GM06990 (cell line): ENCODE data around the gene ZNF559.

Source experiments
- DNase-seq: peaks from one replicate; pipeline ENCODE4 v3.0.0-alpha.2; 2011; ENCODE audit not compliant: insufficient read length; ENCODE audit errors: extremely low read depth
- H3K27me3 ChIP-seq: replicated peaks from 2 replicates; pipeline ENCODE4 v1.6.0; 2011; ENCODE audit warnings: low read length; ENCODE audit not compliant: control insufficient read depth, insufficient read depth
- H3K36me3 ChIP-seq: 2 replicates; pipeline ENCODE4 v1.5.1; 2011; ENCODE audit warnings: low read length; ENCODE audit not compliant: control insufficient read depth, insufficient read depth
- H3K4me3 ChIP-seq: replicated peaks from 2 replicates; pipeline ENCODE4 v1.5.1; 2011; ENCODE audit warnings: low read depth, mild to moderate bottlenecking, control low read depth, low read length
- TF ChIP-seq, protein P1 (sequence below): IDR thresholded peaks from 2 replicates; pipeline ENCODE4 v1.5.1; 2011; ENCODE audit warnings: low read length, control low read depth, mild to moderate bottlenecking, inconsistent platforms; ENCODE audit not compliant: insufficient read depth, poor library complexity, severe bottlenecking

The ZNF559 gene

DNA sequence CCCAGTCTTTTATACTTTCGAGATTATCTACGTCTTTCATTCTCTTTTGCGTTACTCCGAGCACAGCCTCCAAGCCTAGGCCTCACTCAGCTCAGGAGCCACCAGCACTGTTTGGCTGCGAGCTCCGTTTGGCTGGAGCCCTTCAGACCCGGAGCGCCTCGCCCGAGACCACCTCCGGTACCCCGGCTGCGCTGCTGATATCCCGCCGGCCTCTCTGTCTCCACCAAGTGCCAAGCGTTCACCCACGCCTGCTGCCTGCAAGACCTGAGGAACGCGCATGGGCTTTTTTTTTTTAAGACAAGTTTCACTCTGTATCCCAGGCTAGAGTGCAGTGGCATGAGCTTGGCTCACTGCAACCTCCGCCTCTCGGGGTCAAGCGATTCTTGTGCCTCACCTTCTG, 24.7 kb downstream of the ZNF559 start:
- DNase-seq, result no peak
- H3K4me3 ChIP-seq, result no peak overlapping the region
- H3K36me3 ChIP-seq, result no peaks in the 10 kb centered on the region
- H3K27me3 ChIP-seq, result no peaks in the 10 kb centered on the region
- TF ChIP-seq, protein P1, sequence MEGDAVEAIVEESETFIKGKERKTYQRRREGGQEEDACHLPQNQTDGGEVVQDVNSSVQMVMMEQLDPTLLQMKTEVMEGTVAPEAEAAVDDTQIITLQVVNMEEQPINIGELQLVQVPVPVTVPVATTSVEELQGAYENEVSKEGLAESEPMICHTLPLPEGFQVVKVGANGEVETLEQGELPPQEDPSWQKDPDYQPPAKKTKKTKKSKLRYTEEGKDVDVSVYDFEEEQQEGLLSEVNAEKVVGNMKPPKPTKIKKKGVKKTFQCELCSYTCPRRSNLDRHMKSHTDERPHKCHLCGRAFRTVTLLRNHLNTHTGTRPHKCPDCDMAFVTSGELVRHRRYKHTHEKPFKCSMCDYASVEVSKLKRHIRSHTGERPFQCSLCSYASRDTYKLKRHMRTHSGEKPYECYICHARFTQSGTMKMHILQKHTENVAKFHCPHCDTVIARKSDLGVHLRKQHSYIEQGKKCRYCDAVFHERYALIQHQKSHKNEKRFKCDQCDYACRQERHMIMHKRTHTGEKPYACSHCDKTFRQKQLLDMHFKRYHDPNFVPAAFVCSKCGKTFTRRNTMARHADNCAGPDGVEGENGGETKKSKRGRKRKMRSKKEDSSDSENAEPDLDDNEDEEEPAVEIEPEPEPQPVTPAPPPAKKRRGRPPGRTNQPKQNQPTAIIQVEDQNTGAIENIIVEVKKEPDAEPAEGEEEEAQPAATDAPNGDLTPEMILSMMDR, result no peak

DNA sequence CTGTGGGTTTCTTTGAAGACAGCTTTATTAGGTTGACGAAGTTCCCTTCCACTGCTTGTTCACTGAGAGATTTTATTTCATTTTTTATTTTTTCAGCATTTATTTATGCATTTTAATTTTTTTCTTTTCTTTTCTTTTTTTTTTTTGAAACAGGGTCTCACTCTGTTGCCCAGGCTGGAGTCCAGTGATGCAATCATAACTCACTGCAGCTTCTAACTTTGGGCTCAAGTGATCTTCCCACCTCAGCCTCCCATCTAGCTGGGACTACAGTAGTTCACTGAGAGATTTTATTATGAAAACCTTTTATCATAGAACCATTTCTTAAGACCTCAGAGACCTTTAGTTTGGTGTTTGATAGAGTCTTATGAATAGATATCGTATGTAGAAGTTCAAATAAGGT, 28.5 kb downstream of the ZNF559 start:
- TF ChIP-seq, protein P1, result no peak
- DNase-seq, result no peak
- H3K4me3 ChIP-seq, result no peak overlapping the region
- no peaks in the 10 kb centered on the region for H3K36me3 ChIP-seq
- no peaks in the 10 kb centered on the region for H3K27me3 ChIP-seq

DNA sequence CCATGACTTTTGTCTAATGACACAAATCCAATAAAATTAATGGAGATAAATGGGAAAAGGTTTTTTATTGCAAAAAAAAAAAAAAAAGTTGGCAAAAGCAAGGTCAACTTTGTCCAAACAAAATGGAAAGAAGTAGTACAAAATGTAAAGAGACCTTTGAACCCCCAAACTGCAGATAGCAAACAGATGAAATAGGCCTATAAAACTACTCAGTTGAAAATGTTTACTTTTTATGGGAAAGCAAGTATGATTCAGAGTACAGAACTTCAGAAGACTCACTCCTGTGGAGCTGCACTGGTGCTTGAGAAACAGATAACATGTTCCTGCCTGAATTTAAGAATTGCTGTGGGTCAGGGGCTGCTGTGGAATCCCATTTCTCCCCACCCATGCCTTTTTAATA, 29.0 kb downstream of the ZNF559 start:
- H3K27me3 ChIP-seq, result no peaks in the 10 kb centered on the region
- no peaks in the 10 kb centered on the region for H3K36me3 ChIP-seq
- TF ChIP-seq, protein P1, result no peak

DNA sequence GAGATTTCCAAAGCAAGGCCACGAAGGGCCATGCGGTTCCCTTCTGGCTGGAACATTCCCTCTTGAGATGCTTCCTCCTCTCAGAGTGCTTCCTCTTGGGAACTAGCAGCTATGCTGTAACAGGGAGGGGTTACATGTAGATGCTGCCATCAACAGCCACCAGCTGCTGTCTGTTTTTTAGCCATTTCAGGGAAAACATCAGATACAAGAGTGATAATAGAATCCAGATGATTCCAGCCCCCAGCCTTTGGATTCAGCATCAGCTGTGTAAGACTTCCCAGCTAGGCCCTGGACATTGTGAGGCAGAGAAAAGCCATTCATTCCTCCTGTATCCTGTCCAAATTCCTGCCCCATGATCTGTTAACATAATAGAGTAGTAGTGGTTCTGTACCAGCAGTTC, 30.7 kb downstream of the ZNF559 start:
- TF ChIP-seq, protein P1, result no peak
- Histone ChIP-seq H3K36me3 (no peaks in the 10 kb centered on the region), H3K27me3 (no peaks in the 10 kb centered on the region), H3K4me3 (no peak overlapping the region)
- no peak for DNase-seq

More for the DNA sequence above, 29.0 kb downstream of the ZNF559 start:
- H3K4me3 ChIP-seq, result no peak overlapping the region
- DNase-seq, result no peak

DNA sequence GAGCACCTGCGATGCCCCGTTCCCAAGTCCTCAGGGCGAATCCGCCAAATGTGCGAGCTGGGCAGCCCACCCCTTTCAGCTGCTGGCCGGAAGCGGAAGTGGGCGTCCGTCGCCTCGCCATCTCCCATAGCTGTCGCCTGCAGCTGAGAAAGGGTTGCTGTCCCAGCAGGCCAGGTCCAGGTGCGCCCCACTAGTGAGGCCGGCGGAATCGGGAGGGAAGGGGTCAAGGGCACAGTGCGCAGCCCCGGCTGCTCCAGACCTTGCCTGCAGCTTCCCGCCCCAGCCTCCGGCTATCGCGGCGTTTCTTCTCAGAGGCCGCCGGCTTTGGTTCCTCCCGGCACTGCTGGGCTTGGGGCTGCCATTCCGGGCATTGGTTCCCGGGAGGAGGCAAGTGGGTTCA, 38.9 kb downstream of the ZNF559 start, which contains the start of gene ZNF177:
TSS of gene ZNF177 (plus strand) at position 109 of the 400 bp plus-strand sequence. CDS start 15,299 bp downstream, outside the sequence.
- TF ChIP-seq, protein P1, result no peak
- Histone ChIP-seq H3K4me3 (no peak within 1 kb of the TSS), H3K36me3 (no peaks in the 10 kb centered on the region), H3K27me3 (no peaks in the 10 kb centered on the region)
- DNase-seq, result no peak
